ENCODE data around the gene JUND.

DNA sequence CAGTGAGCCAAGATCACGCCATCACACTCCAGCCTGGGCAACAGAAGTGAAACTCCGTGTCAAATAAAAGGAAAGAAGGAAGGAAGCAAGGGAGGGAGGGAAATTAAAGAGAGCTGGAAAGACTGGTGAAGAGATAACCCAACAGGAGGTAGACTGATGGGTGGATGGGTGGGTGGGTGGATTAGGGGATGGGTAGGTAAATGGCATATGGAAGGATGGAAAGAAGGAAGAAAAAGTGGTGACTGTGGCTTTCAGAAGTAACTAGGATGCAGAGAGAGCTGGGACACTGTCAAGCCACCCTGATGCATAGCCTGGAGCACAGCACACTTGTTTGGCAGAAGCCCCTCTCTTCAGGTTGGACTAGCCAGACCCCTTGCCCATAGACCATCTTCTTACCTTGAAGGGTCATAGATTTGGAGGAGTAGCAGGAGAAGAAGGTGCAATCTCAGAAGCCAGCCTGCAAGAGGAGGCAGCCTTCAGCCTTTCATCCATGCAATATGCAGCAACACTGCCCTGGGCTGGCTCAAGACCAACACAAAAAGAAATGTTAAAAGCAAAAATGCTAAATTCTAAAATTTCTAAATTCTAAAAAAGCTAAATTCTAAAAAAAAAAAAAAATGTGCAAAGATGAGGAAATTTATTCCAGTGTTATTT is 12.2 kb downstream of the JUND start:
- TF ChIP-seq, protein P1, sequence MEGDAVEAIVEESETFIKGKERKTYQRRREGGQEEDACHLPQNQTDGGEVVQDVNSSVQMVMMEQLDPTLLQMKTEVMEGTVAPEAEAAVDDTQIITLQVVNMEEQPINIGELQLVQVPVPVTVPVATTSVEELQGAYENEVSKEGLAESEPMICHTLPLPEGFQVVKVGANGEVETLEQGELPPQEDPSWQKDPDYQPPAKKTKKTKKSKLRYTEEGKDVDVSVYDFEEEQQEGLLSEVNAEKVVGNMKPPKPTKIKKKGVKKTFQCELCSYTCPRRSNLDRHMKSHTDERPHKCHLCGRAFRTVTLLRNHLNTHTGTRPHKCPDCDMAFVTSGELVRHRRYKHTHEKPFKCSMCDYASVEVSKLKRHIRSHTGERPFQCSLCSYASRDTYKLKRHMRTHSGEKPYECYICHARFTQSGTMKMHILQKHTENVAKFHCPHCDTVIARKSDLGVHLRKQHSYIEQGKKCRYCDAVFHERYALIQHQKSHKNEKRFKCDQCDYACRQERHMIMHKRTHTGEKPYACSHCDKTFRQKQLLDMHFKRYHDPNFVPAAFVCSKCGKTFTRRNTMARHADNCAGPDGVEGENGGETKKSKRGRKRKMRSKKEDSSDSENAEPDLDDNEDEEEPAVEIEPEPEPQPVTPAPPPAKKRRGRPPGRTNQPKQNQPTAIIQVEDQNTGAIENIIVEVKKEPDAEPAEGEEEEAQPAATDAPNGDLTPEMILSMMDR (IDR thresholded peaks at IDR 0.05) = no peak
- TF ChIP-seq POLR2A (IDR thresholded peaks at IDR 0.05) = no peak

All from Peyer's patch (tissue), 4 donors.